Neural progenitor cell (in vitro differentiated cells): ENCODE data around the gene TBL2.

Experiments used
- CTCF ChIP-seq: fragments of 200-600 bp; sonication (generic); IDR thresholded peaks from 2 replicates; pipeline ENCODE4 v1.5.1; 2017; ENCODE audit warnings: antibody characterized with exemption, mild to moderate bottlenecking
- EZH2 ChIP-seq: fragments of 200-600 bp; sonication (generic); IDR thresholded peaks from 2 replicates; pipeline ENCODE4 v1.6.1; 2017; ENCODE audit warnings: antibody characterized with exemption, mild to moderate bottlenecking, moderate library complexity
- EZH2phosphoT487 ChIP-seq: fragments of 200-600 bp; sonication (generic); IDR thresholded peaks from 2 replicates; pipeline ENCODE4 v1.6.1; 2017; ENCODE audit warnings: antibody characterized with exemption

DNA sequence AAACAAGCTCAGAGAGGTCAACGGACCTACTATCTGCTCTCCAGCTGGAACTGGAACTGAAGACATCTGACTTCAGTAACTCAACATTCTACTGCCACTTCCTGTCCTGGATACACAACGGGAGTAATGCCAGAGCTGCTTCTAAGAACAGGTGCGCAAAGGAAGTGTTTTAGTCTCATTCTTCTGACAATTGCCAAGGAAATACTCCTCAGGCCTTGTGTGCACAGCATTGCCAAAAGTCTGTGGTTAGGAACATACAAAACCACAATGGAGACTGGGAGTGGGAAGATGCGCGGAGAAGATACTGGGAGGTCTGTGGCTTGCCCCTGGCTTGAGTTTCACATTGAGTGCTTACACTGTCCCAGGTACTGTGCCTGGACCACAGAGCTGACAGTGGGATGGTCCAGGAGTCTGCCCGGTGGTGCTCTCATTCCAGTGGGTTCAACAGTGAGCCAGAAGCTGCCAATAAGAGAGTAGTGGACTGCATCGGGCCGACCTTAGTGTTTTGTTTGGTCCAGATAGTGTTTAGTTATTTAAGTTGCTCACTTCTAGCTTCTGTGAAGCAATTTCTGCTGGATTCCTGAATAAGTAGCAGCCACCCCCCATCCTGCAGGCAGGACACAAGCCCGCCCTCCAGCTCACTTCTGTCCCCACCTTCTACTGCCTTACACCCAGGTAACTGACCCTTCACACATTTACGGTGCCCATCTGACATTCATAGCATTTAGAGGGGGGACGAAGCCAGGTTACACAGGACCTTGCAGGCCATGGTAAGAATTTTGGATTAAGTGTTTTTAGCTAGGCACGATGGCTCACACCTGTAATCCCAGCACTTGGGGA is 10.3 kb downstream of the TBL2 start:
- TF ChIP-seq CTCF (no peak), EZH2phosphoT487 (no peak), EZH2 (no peak)
